H1 (cell line): ENCODE measurements around the gene ZDHHC8.

Source experiments
- BCL11A ChIP-seq, 2 experiments: IDR thresholded peaks; one replicate each; pipeline ENCODE4 v1.6.1; 2011; ENCODE audit warnings: low read depth in 2 of 2, low read length in 2 of 2, mild to moderate bottlenecking in 2 of 2
- EZH2 ChIP-seq: fragments of 200-600 bp; sonication (generic); IDR thresholded peaks from 2 replicates; pipeline ENCODE4 v1.7.1; 2012; ENCODE audit warnings: low read depth, mild to moderate bottlenecking, moderate library complexity, low read length, inconsistent platforms; ENCODE audit not compliant: severe bottlenecking
- SP1 ChIP-seq: IDR thresholded peaks from 2 replicates; pipeline ENCODE4 v1.6.1; 2011; ENCODE audit warnings: low read depth, low read length
- SUZ12 ChIP-seq: fragments of 200-600 bp; sonication (generic); IDR thresholded peaks from 2 replicates; pipeline ENCODE4 v1.6.1; 2012; ENCODE audit warnings: mild to moderate bottlenecking, inconsistent platforms, low read length, moderate library complexity, mixed read lengths
- YY1 ChIP-seq: IDR thresholded peaks from 2 replicates; pipeline ENCODE4 v1.6.1; 2011; ENCODE audit warnings: low read depth, mild to moderate bottlenecking, low read length
- TF ChIP-seq, protein P1 (sequence below), 3 experiments: IDR thresholded peaks; 1 replicate in 2 of 3; 2 replicates in 1 of 3; pipeline versions ENCODE4 v1.5.1 to v1.6.1; 2011; ENCODE audit warnings: low read length in 3 of 3, mild to moderate bottlenecking in 3 of 3, inconsistent platforms in 2 of 3, low read depth in 1 of 3, moderate library complexity in 1 of 3; ENCODE audit not compliant: insufficient read depth in 1 of 3; ENCODE audit errors: control extremely low read depth in 1 of 3

DNA sequence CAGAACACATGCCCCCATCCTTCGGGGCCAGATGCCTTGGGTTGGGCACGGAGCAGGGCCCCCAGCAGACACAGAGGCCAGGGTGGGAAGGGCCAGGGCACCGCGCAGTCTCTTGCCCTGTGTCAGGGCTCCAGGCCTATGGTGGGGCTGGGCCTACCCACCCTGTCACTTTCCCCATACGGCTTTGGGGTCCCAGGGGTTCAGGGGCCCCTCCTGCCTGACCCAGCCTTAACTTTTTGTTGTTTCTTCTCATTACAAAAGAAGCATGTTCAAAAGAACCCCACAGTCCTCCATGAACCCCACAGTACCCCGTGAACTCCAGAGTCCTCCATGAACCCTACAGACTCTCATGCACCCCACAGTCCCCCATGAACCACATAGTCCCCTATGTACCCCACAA is 52.2 kb downstream of the ZDHHC8 start:
- TF ChIP-seq, protein P1, sequence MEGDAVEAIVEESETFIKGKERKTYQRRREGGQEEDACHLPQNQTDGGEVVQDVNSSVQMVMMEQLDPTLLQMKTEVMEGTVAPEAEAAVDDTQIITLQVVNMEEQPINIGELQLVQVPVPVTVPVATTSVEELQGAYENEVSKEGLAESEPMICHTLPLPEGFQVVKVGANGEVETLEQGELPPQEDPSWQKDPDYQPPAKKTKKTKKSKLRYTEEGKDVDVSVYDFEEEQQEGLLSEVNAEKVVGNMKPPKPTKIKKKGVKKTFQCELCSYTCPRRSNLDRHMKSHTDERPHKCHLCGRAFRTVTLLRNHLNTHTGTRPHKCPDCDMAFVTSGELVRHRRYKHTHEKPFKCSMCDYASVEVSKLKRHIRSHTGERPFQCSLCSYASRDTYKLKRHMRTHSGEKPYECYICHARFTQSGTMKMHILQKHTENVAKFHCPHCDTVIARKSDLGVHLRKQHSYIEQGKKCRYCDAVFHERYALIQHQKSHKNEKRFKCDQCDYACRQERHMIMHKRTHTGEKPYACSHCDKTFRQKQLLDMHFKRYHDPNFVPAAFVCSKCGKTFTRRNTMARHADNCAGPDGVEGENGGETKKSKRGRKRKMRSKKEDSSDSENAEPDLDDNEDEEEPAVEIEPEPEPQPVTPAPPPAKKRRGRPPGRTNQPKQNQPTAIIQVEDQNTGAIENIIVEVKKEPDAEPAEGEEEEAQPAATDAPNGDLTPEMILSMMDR (IDR thresholded peaks at IDR 0.05; ENCODE audit: control extremely low read depth in 1 of 3, insufficient read depth in 1 of 3, low read depth in 1 of 3, low read length in 3 of 3) = no peak
- TF ChIP-seq EZH2 = no peak
- TF ChIP-seq YY1 = no peak
- TF ChIP-seq BCL11A (IDR thresholded peaks at IDR 0.05; ENCODE audit: low read depth in 2 of 2, low read length in 2 of 2) = no peak
- TF ChIP-seq SP1 = no peak
- no peak for TF ChIP-seq SUZ12
